BJ (cell line): ENCODE measurements around the gene AADAT. TPM values are rescaled to one million over a fixed set of nuclear protein-coding genes. Genes with fewer than 3 reads are reported as not detected.

ENCODE experiments used
- CTCF ChIA-PET: fragments of 350-600 bp; formaldehyde crosslinking; extraction: SDS; loops from one replicate; lab custom pipeline; 2021; ENCODE audit warnings: antibody characterized with exemption, inconsistent platforms; lab: Yijun Ruan, JAX
- POLR2A ChIA-PET: fragments of 300-600 bp; sonication (Branson Sonifier 250); formaldehyde crosslinking; extraction: SDS; loops from one replicate; lab custom pipeline; 2021; ENCODE audit warnings: antibody characterized with exemption; lab: Charles Lee
- DNase-seq: peaks from one replicate; pipeline ENCODE4 v3.0.0-alpha.2; 2011; ENCODE audit warnings: low read depth
- H3K27me3 ChIP-seq: 2 replicates; pipeline ENCODE4 v1.6.0; 2011; ENCODE audit warnings: low read length; ENCODE audit not compliant: control insufficient read depth, insufficient read depth
- H3K36me3 ChIP-seq: 2 replicates; pipeline ENCODE4 v1.5.1; 2011; ENCODE audit warnings: low read length; ENCODE audit not compliant: control insufficient read depth, insufficient read depth
- H3K4me3 ChIP-seq: 2 replicates; pipeline ENCODE4 v1.5.1; 2011; ENCODE audit warnings: low read depth, mild to moderate bottlenecking, control low read depth, low read length
- CTCF ChIP-seq: IDR thresholded peaks from 2 replicates; pipeline ENCODE4 v1.5.1; 2011; ENCODE audit warnings: low read depth, mild to moderate bottlenecking, control low read depth, inconsistent platforms, low read length, moderate library complexity; ENCODE audit not compliant: insufficient read depth
- polyA plus RNA-seq: library from polyadenylated mRNA; depleted of rRNA; stranded (reverse); fragments of >200 nt; gene quantifications from 2 replicates; pipeline ENCODE4 v1.2.3, GENCODE V29; 2011

Gene AADAT
- polyA plus RNA-seq, 1 experiment: 7.8 TPM

- H3K36me3 ChIP-seq: no peaks in the 10 kb centered on the region; the same call in 1 of the 2 replicates
- ChIA-PET CTCF (interaction anchor here (1.0 to 1.6 kb wide), 3 partner anchors 11 to 267 kb away, joined by 3 to 4 read pairs (median 3); no protein-coding TSS in a partner anchor), POLR2A (no interaction called here)
- no peak overlapping the region for H3K4me3 ChIP-seq
- no peak for TF ChIP-seq CTCF
- no peaks in the 10 kb centered on the region for H3K27me3 ChIP-seq
- no peak for DNase-seq
Observed at GRCh38 chr4:170058826-170059225, 30.9 kb downstream of the AADAT start.

GRCh38 chr4:170057866-170058265, 31.9 kb downstream of the AADAT start:
- CTCF ChIA-PET: interaction anchor here (1.0 to 1.6 kb wide), 3 partner anchors 10 to 266 kb away, joined by 3 read pairs; no protein-coding TSS in a partner anchor
- H3K36me3 ChIP-seq: no peaks in the 10 kb centered on the region; the same call in 1 of the 2 replicates
- H3K27me3 ChIP-seq: no peaks in the 10 kb centered on the region
- no peak overlapping the region for H3K4me3 ChIP-seq
- no peak for TF ChIP-seq CTCF
- POLR2A ChIA-PET: interaction anchor here (0.6 kb wide), 1 partner anchor 21 kb away, joined by 4 read pairs; no protein-coding TSS in a partner anchor
- no peak for DNase-seq

- CTCF ChIA-PET: interaction anchor here (0.6 kb wide), 1 partner anchor 11 kb away, joined by 3 read pairs; no protein-coding TSS in a partner anchor
- H3K27me3 ChIP-seq: peaks cover 4% of the 10 kb centered on the region
- no peak for DNase-seq
- no peaks in the 10 kb centered on the region; the same call in 1 of the 2 replicates for H3K36me3 ChIP-seq
- no peak overlapping the region for H3K4me3 ChIP-seq
- TF ChIP-seq CTCF: no peak
- POLR2A ChIA-PET: no interaction called here
Observed at GRCh38 chr4:170052919-170053318, 36.8 kb downstream of the AADAT start.

- peaks cover 4% of the 10 kb centered on the region for H3K27me3 ChIP-seq
- no peak for TF ChIP-seq CTCF
- DNase-seq: no peak
- H3K4me3 ChIP-seq: no peak overlapping the region
- POLR2A ChIA-PET: no interaction called here
- no peaks in the 10 kb centered on the region; the same call in 1 of the 2 replicates for H3K36me3 ChIP-seq
- CTCF ChIA-PET: no interaction called here
Observed at GRCh38 chr4:170051402-170051801, 38.4 kb downstream of the AADAT start.

- DNase-seq: no peak
- no peak overlapping the region for H3K4me3 ChIP-seq
- TF ChIP-seq CTCF: no peak
- no peaks in the 10 kb centered on the region for H3K36me3 ChIP-seq
- CTCF ChIA-PET: interaction anchor here (0.8 to 3.9 kb wide), 2 partner anchors 14 to 239 kb away, joined by 3 to 58 read pairs; no protein-coding TSS in a partner anchor
- POLR2A ChIA-PET: no interaction called here
- H3K27me3 ChIP-seq: peaks cover 4% of the 10 kb centered on the region
Observed at GRCh38 chr4:170049766-170050165, 40.0 kb downstream of the AADAT start.
